Astrocyte (in vitro differentiated cells and primary cell): ENCODE results near the gene PSMA2.

Experiments used
- EZH2 ChIP-seq: IDR thresholded peaks from 2 replicates; pipeline ENCODE4 v1.6.1; 2012; ENCODE audit warnings: mild to moderate bottlenecking, low read length, inconsistent platforms; ENCODE audit not compliant: insufficient read depth
- TF ChIP-seq, protein P1 (sequence below): IDR thresholded peaks from 2 replicates; pipeline ENCODE4 v1.5.1; 2011; ENCODE audit warnings: low read depth, mild to moderate bottlenecking, inconsistent platforms, low read length, moderate library complexity; ENCODE audit not compliant: insufficient read depth

DNA sequence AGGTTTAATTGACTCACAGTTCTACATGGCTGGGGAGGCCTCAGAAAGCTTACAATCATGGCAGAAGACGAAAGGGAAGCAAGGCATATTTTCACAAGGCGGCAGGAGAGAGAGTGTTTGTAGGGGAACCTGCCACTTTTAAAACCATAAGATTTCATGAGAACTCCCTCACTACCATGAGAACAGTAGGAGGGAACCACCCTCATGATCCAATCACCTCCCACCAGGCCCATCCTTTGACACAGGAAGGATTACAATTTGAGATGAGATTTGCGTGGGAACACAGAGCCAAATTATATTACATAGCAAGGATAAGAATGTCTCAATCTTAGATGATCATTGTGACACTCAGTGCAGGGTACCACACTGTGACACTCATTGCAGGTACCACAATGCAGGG is 44.4 kb upstream of the PSMA2 start:
- TF ChIP-seq, protein P1, sequence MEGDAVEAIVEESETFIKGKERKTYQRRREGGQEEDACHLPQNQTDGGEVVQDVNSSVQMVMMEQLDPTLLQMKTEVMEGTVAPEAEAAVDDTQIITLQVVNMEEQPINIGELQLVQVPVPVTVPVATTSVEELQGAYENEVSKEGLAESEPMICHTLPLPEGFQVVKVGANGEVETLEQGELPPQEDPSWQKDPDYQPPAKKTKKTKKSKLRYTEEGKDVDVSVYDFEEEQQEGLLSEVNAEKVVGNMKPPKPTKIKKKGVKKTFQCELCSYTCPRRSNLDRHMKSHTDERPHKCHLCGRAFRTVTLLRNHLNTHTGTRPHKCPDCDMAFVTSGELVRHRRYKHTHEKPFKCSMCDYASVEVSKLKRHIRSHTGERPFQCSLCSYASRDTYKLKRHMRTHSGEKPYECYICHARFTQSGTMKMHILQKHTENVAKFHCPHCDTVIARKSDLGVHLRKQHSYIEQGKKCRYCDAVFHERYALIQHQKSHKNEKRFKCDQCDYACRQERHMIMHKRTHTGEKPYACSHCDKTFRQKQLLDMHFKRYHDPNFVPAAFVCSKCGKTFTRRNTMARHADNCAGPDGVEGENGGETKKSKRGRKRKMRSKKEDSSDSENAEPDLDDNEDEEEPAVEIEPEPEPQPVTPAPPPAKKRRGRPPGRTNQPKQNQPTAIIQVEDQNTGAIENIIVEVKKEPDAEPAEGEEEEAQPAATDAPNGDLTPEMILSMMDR, result no peak
- no peak for TF ChIP-seq EZH2
